GM12878 (cell line): ENCODE results near the gene DAB2IP. TPM values are rescaled to one million over a fixed set of nuclear protein-coding genes. Genes with fewer than 3 reads are reported as not detected.

Source experiments
- ATAC-seq: fragments of 200-7000 bp; cut with Tn5 transposase; 3 replicates; pipeline ENCODE4 v1.9.1; 2020; ENCODE audit warnings: mild to moderate bottlenecking, moderate library complexity
- BruUV-seq: library from RNA; stranded (reverse); fragments of 400-500 nt; replicated peaks from 2 replicates; lab custom pipeline; 2021; lab: Mats Ljungman, UMichigan
- CTCF ChIA-PET: fragments of 300-600 bp; sonication (Branson Sonifier 250); formaldehyde crosslinking; extraction: SDS; loops from one replicate; lab custom pipeline; 2021; ENCODE audit warnings: inconsistent platforms; lab: Yijun Ruan, JAX
- POLR2A ChIA-PET: fragments of 350-600 bp; formaldehyde crosslinking; extraction: SDS; loops from one replicate; lab custom pipeline; 2021; ENCODE audit warnings: inconsistent platforms; lab: Charles Lee
- RAD21 ChIA-PET: fragments of 300-600 bp; sonication (Branson Sonifier 250); formaldehyde crosslinking; loops from one replicate; lab custom pipeline; 2023; ENCODE audit warnings: antibody characterized with exemption; ENCODE audit not compliant: unreplicated experiment; lab: Charles Lee
- SMC1A ChIA-PET: fragments of 300-600 bp; sonication (Branson Sonifier 250); formaldehyde crosslinking; loops from one replicate; lab custom pipeline; 2023; ENCODE audit not compliant: unreplicated experiment, uncharacterized antibody; lab: Charles Lee
- DNase-seq: peaks from one replicate; pipeline ENCODE4 v3.0.0-alpha.2; 2011; ENCODE audit warnings: low read depth, low spot score
- FAIRE-seq: peaks from 3 replicates; lab custom pipeline; 2011; peaks lifted over from hg19 to GRCh38; lab: Jason Lieb, UNC
- H2AFZ ChIP-seq: 2 replicates; pipeline ENCODE4 v1.6.0; 2011; ENCODE audit warnings: low read depth, low read length, control low read depth; ENCODE audit not compliant: control insufficient read depth
- H3K27ac ChIP-seq: 2 replicates; pipeline ENCODE4 v1.5.1; 2011; ENCODE audit warnings: control low read depth; ENCODE audit not compliant: control insufficient read depth, insufficient read depth
- H3K27me3 ChIP-seq, 2 experiments: replicated peaks in 1 of 2; 2 replicates each; pipeline versions ENCODE4 v1.6.0 to v1.6.1; 2011; ENCODE audit warnings: low read length in 1 of 2; ENCODE audit not compliant: control insufficient read depth in 2 of 2, insufficient read depth in 2 of 2
- H3K36me3 ChIP-seq, 2 experiments: 2 replicates each; pipeline ENCODE4 v1.5.1; 2011; ENCODE audit warnings: low read length in 1 of 2; ENCODE audit not compliant: control insufficient read depth in 2 of 2, insufficient read depth in 2 of 2
- H3K4me1 ChIP-seq: 2 replicates; pipeline ENCODE4 v1.6.1; 2011; ENCODE audit warnings: mild to moderate bottlenecking, low read length, moderate library complexity, mixed read lengths; ENCODE audit not compliant: control insufficient read depth, insufficient read depth
- H3K4me2 ChIP-seq: 2 replicates; pipeline ENCODE4 v1.6.0; 2011; ENCODE audit warnings: control low read depth; ENCODE audit not compliant: control insufficient read depth, insufficient read depth
- H3K4me3 ChIP-seq: fragments of 200-600 bp; sonication (generic); 2 replicates; pipeline ENCODE4 v1.5.1; 2016
- H3K79me2 ChIP-seq: 2 replicates; pipeline ENCODE4 v1.6.0; 2011; ENCODE audit warnings: low read length; ENCODE audit not compliant: control insufficient read depth, insufficient read depth
- H3K9ac ChIP-seq: 2 replicates; pipeline ENCODE4 v1.8.0; 2011; ENCODE audit warnings: low read length, control low read depth, mixed read lengths; ENCODE audit not compliant: control insufficient read depth, insufficient read depth
- H3K9me3 ChIP-seq: replicated peaks from 3 replicates; pipeline ENCODE4 v1.5.1; 2011; ENCODE audit warnings: mild to moderate bottlenecking, low read length; ENCODE audit not compliant: control insufficient read depth, insufficient read depth
- H4K20me1 ChIP-seq: 2 replicates; pipeline ENCODE4 v1.6.0; 2011; ENCODE audit not compliant: control insufficient read depth, insufficient read depth
- BACH1 ChIP-seq: fragments of 450-650 bp; IDR thresholded peaks from 2 replicates; pipeline ENCODE4 v1.6.1; 2017; ENCODE audit warnings: mild to moderate bottlenecking, borderline replicate concordance
- EZH2 ChIP-seq: IDR thresholded peaks from 2 replicates; pipeline ENCODE4 v1.6.1; 2012; ENCODE audit warnings: low read depth, mild to moderate bottlenecking, control low read depth, inconsistent platforms, low read length, borderline replicate concordance; ENCODE audit not compliant: control insufficient read depth
- REST ChIP-seq: IDR thresholded peaks from 2 replicates; pipeline ENCODE4 v1.6.1; 2012; ENCODE audit warnings: mild to moderate bottlenecking, low read depth, low read length
- TCF12 ChIP-seq: IDR thresholded peaks from 2 replicates; pipeline ENCODE4 v1.6.1; 2011; ENCODE audit warnings: low read depth, mild to moderate bottlenecking, low read length
- WGBS: methylation state at CpG from one replicate; pipeline ENCODE4 v1.1.6; 2016; ENCODE audit warnings: low lambda C conversion rate; ENCODE audit not compliant: insufficient replicate concordance, insufficient coverage; ENCODE audit errors: missing lambda C conversion rate; 5-methylcytosine and 5-hydroxymethylcytosine counted together
- in situ Hi-C: fragments of 300-500 bp; cut with MboI; formaldehyde crosslinking; loops from 9 replicates; pipeline ENCODE4 v1.14.3; 2018; ENCODE audit warnings: mixed read lengths
- intact Hi-C: fragments of 100-400 bp; cut with micrococcal nuclease; formaldehyde crosslinking; loops from one replicate; pipeline ENCODE4 v1.14.2; 2022; ENCODE audit not compliant: unreplicated experiment
- polyA plus RNA-seq, 11 experiments: library from polyadenylated mRNA; depleted of rRNA in 4 of 11; unstranded in 6 of 11; stranded (reverse) in 5 of 11; fragments of >200 nt; fragmentation: Nextera tagmentation in 4 of 11; fragmentation: Illumina TruSeq in 1 of 11; extraction: Ambion mirVana in 4 of 11; extraction: Trizol in 1 of 11; gene quantifications; 1 replicate in 1 of 11; 2 replicates in 10 of 11; pipeline versions ENCODE4 v1.2.1 to v1.2.3, GENCODE V29; 2011 to 2016; ENCODE audit warnings: inconsistent platforms in 2 of 11, missing spikeins in 2 of 11, low read depth in 1 of 11
- total RNA-seq, 4 experiments: library from RNA; depleted of rRNA in 3 of 4; stranded (reverse); fragments of >200 nt in 3 of 4; fragmentation: Illumina TruSeq in 1 of 4; extraction: Trizol in 1 of 4; gene quantifications; 2 replicates each; pipeline versions ENCODE4 v1.2.1 to v1.2.3, GENCODE V29; 2013 to 2021

DAB2IP gene
- total and polyA plus RNA-seq, 10 of the 15 experiments (the other 5 are each of a cell fraction or from before 2014, with no cell fraction given), result 0.03 to 0.38 (median 0.14) TPM; not detected in 6

GRCh38 chr9:121751686-121752445 lies 100.4 kb downstream of the DAB2IP start:
- Histone ChIP-seq H4K20me1 (no peaks in the 10 kb centered on the region), H2AFZ (no peak overlapping the region), H3K4me3 (no peak overlapping the region), H3K9ac (no peak overlapping the region), H3K27me3 (peaks cover 0 to 2% of the 10 kb centered on the region in 2 experiments; a peak in 2 of 4 replicates), H3K9me3 (no peaks in the 10 kb centered on the region), H3K4me2 (no peak overlapping the region), H3K79me2 (no peaks in the 10 kb centered on the region), H3K36me3 (no peaks in the 10 kb centered on the region), H3K4me1 (no peaks in the 10 kb centered on the region), H3K27ac (no peak overlapping the region)
- no peak for DNase-seq
- 29% methylated on average over 13 of the region's 13 CpGs for WGBS
- ChIA-PET RAD21 (no interaction called here), POLR2A (no interaction called here), CTCF (interaction anchor here (0.5 to 0.6 kb wide), 2 partner anchors 112 to 810 kb away, joined by 3 read pairs; no protein-coding TSS in a partner anchor), SMC1A (no interaction called here)
- no TSS peak for BruUV-seq
- FAIRE-seq, result no peak
- ATAC-seq, result no peak
- no peak for TF ChIP-seq REST
- no peak for TF ChIP-seq BACH1
- TF ChIP-seq TCF12, result no peak
- no peak for TF ChIP-seq EZH2
- intact Hi-C loops, result no loop called here
- in situ Hi-C loops, result no loop called here
